Raji (cell line): ENCODE measurements around the gene NELL1.

Experiments used
- POLR2A ChIP-seq: IDR thresholded peaks from 2 replicates; pipeline ENCODE4 v1.6.1; 2011; ENCODE audit warnings: low read depth, low read length, control low read depth; ENCODE audit not compliant: insufficient read depth

NELL1 gene

DNA sequence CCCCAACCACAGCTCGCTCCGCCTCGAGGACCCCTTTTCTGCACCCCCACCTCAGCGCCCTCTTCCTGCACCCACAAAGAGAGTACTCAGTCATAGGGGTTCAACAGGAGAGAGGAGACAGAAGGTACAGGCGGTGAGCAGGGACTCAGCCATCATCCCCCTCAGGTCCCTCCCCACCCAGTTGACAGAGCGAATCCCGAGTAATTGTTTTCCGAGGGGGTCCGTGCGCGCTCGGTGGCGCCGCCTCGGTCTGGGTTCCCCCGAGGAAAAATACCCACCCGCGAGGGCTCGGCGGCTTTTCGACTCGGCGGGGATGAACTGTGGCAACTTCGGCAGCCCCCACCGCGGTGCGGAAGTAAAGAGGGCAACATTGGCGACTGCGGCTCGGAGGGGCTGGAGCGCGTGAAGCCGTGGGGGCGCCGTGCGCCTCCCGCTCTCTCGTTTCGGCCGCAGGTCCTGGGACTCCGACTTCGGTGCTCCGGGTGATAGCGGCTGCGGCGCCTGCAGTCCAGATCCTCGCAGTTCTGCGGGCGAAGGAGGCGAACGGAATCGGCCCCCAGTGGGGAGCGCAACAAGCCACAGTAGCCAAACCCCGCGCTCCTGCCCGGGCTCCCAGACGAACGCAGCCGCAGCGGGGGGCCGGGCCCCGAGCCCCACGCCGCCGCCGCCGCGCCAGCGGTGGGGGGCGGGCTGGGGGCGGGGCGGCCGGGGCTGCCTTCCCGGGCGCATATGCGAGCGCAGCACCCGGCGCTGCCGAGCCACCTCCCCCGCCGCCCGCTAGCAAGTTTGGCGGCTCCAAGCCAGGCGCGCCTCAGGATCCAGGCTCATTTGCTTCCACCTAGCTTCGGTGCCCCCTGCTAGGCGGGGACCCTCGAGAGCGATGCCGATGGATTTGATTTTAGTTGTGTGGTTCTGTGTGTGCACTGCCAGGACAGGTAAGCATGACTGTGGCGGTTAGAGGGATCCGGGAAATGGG is at the start of gene NELL1:
NELL1 (plus strand) TSS at position 743 of the 976 bp plus-strand sequence.
- TF ChIP-seq POLR2A, result no peak

DNA sequence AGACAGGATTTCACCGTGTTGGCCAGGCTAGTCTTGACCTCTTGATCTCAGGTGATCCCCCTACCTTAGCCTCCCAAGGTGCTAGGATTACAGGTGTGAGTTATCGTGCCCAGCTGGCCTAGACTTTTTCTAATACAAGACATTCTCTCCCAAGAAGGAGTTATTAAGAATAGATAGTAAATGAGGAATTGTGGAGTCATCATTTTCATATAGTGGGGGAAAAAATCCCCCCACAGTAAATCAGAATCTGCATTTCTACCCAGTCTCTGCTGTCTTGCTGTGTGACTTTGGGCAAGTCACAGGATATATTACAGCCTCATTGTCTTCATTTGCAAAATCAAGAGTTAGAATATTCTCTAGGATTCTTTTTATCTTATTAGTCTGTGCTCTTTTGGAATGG is 48.4 kb upstream of the NELL1 start:
- no peak for TF ChIP-seq POLR2A

DNA sequence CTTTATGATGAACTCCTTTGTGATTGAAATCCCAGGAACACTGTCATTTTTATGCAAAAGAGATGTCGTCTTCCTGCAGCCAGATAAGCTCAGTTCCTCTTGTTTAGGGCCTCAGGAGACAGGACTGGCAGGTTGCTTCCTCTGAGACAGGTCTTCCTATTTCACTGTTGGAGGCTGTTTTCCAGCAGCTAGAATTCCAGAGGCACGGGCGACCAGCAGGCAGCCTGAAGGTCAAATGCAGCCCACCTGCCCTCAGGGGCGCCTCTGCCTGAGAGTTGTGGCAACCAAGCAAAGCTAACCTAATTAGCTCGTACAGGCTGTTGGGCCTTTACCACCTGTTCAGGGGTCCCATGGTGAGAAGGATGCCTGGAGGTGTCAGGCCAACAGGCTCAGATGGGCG is 47.7 kb upstream of the NELL1 start:
- TF ChIP-seq POLR2A, result no peak

DNA sequence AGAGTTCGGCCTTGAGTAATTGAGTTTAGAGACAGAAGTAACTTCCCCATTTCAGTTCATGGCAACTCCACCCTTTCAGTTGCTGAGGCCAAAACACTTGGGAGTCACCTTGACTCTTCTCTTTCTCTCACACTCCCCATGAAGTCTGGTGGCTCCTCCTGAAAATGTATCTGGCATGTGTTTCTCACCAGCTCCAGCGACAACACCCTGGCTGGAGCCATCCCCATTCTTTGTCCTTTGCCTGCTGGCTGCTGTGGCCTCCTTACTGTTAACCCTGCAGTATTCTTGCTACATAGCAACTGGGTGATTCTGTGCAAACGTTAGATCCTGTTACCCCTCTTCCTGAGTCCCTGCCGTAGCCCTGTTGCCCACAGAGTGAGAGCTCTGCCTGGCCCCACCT is 46.1 kb upstream of the NELL1 start:
- TF ChIP-seq POLR2A, result no peak

DNA sequence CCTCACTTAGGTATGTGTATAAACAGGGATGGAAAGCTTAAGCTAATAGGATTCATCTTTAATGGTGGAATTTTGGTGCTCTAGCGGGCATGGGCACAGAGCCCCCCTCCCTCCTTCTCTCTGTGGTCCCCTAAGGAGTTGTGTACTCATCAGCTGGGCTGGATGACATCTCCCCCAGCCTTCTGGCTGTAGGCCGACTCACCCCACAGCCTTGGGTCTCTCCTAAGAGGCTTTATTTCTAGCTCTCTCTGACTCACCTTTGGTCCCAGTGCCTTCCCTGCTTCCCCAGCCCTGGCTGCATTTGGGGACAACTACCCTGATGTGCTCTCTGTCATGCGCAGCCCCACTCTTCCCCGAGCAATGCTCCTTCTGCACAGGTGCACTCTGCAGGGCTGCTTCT is 43.1 kb upstream of the NELL1 start:
- TF ChIP-seq POLR2A, result no peak

DNA sequence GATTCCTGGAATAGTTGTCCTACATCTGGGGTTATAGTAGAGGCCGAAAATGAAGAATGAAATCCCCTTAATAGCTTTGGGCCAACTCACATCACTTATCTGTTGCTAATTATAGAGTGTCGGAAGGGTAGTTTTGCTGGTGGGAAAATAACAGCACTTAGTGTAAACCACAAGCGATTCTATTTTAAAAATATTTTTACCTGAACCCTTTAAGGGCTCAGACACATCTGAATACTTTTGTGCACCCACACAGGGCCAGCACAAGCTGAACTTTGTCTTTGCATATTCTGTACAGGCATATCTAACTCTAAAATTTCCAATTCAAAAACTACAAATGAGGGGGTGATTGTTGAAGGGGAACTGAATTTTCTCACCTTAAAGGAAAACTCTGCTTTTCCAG is 42.4 kb upstream of the NELL1 start:
- TF ChIP-seq POLR2A, result no peak

DNA sequence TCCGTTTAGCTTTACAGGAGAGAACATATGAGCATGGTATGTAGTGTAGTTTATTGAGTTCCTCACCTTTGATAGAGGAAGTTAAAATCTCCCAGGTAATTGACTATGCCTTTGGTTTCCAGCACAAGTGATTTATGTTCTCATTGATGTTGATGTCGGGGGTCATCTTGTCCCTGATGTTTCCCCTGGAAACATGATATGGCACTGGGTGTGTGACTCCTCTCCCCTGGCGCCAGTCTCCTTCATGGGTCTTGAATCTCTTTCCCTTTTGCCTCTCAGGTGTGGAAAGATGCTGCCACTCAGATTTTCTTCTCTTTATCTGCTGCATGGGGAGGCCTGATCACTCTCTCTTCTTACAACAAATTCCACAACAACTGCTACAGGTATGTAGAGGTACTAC is 41.7 kb upstream of the NELL1 start:
- no peak for TF ChIP-seq POLR2A

DNA sequence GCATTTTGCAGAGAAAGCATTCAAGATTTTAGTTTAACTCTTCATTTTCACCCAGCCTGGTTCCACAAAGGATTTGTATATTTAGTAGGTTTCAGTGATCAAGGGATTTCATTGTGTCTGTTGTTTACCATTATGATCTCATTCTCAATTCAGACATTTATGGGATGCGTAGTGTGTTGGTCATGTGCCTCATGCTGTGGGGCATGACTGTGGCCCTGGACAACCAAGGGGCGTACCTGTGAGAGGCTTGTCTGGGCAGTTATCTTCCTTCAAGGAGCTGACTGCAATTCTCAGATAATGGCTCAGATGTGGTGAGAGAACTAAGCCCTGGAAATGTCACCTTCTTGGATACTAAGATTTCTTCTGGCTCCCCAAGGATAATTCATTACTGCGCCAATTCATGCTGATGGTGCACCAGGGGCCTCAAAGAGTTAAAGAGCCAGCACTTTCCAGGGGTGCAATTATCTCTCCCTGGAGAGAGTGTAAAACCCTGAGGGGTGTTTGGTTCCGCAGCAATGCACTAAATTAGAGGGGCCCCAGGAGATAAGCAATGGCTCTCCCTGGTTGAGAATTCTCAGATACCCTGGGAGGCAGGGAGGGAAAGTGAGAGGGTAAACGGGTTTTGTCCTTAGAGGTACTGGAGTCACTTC is 37.7 kb upstream of the NELL1 start:
- no peak for TF ChIP-seq POLR2A

DNA sequence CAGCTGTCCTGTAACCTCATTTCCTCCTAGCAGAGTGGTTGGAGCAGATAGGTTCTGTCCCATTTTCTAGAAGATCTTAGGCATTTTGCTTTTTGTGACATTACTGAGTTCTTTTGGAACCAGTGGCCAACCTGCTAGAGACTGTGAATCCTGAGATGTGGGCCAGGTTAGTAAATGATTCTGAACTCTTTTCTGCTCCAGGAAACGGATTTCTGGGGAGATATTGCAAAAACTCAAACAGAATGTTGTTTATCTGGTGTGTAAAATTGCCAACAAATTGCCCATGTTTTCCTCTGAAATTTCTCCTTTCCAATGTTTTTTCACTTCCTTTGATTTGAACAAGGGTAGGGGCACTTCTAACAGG is 37.2 kb upstream of the NELL1 start:
- TF ChIP-seq POLR2A, result no peak

DNA sequence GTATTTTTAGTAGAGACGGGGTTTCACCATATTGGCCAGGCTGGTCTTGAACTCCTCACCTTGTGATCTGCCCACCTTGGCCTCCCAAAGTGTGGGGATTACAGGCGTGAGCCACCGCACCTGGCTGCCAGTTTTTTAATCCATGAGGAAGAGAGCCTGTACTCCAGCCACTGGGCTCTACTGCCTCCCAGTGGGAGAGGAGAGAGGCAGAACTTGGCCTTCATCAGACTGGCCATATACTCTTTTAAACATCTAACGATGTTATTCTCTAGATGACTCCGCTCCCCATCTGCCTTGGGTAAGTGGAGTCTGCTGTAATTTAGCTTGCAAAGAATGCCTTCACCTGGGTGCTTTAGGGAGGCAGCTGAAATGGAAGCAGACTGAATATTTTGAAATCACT is 35.3 kb upstream of the NELL1 start:
- no peak for TF ChIP-seq POLR2A

DNA sequence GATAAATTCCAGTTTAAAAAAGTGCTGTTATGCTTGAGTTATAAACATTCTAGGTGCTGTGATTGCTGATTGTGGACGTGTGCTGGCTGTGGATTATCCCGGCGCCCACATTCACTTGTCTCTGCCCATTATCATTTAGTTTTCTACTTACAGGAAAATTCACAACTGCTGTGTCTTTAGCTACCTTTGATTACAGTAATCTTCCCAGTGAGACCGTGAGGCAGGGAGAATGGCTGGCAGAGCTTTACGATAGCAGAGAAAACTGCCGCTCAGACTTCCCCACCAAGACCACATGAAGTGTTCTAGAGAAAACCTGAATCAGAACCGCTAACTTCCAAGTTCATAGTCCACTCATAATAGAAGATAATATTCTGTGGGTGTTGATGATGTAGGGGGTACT is 34.6 kb upstream of the NELL1 start:
- TF ChIP-seq POLR2A, result no peak

DNA sequence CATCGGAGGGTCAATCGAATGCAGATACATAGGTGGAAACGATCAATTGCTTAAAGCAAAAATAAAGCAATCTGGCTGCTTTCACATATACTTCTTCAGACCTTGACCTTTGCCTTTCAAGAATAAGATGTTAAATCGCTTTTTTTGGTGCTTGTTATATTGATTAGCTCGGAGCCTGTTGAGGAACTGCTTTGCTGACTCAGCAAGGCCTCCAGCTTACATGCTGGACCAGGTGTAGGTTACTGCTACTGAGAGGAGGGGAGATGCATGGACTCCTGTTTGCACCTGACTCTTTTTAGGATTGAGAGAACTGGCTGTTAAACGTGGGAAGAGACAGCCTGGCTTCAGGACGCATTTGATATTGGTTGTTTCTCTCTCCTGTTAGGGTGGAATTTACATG is 31.3 kb upstream of the NELL1 start:
- TF ChIP-seq POLR2A, result no peak

DNA sequence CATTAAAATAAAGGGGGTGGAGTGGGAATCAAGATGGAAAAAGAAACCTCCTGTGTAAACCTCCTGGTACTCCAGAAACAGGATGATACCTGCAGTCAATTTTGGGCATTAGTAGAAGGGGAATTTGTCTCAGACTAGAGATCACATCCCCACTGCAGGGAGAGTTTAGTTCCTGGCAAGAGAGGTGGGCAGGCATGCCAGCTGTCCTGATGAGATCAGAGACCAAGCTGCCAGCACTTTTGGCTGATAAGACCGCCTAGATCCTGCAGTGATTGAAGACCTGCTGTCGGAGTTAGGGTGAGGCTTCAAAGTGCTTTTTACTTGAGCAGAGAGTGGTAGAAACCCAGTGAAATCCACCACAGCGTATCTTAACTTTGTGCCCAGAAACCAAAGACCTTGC is 29.7 kb upstream of the NELL1 start:
- TF ChIP-seq POLR2A, result no peak

DNA sequence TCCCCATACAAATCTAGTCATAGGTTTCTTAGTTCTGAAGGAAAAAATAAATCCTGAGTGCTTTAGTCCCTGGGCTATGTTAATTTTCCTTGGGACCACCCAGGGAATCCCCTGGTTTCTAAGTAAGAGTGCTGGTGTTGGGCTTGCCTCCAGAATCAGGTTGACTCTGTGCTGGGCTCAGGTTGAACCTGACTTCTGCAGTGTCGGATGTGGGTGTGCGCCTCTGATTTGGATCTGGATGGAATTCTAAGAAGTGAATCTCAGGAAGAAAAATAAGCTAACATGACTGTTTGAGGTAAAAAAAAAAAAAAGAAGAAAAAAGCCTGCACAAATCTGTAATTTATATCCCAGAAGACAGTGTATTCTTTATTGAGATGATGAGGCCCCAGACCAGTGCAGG is 29.0 kb upstream of the NELL1 start:
- no peak for TF ChIP-seq POLR2A

DNA sequence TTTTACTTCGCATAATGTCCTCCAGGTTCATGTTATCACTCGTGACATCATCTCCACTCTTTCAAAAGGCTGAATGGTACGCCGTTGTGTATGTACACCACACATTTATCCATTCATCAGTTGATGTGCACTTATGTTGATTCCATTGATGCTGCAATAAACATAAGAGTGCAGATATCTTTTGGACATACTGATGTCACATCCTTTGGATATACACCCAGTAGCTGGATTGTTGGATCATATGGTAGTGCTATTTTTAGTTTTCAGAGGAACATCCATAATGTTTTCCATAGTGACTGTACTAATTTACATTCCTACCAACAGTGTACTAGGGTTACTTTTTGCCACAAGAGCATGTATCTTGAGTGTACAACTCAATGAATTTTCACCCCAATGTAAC is 25.0 kb upstream of the NELL1 start:
- no peak for TF ChIP-seq POLR2A

DNA sequence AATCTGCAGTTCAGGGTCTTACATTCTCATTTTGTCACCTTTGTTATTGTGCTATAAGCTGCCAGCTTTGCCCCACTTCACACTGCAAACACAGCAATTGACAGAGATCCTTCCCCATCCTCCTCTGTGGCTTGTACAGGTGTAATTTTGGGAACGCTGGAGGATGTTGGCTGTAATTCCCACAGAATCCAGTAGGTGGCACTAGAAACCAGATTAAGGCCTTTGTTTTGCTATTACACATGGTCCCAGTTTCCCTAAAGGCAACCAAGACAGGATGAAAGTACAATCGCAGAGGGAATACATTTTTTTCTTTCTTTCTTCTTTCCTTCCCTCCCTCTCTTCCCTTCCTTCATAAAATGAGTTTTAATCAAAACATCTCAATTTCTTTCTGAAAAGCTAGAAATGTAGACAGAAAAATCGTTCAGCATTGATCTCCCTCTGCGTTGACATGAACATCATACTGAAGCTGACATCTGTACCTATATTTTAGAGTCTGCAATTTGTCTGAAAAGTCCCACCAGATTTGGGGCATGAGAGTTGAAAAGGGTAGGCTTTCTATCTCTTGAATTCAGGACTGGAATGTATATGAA is 21.3 kb upstream of the NELL1 start:
- no peak for TF ChIP-seq POLR2A

DNA sequence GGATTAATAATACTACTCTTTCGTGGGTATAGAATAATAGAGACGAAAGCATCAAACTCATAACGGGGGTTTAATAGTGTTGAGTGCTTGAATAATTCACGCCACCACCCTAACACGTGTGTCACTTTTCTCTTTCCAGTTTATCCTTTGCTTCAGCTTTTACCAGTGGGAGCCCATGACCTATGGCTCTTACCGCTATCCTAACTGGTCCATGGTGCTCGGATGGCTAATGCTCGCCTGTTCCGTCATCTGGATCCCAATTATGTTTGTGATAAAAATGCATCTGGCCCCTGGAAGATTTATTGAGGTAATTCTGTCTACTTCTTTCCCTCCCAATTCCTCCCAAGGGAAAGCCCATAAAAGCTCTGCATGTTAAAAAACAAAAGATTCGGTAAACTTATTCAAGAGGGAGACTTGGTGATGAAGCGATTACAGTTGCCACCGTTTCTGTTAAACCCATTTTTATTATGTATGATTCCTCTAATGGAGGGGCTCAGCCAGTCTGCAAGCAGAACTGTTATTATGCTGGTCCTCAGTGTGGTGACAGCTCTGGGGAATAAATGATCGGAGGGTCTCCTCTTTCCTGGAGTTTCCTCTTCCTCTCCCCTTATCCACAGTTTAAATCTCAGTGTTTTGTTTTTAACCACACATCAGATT is 17.1 kb upstream of the NELL1 start:
- TF ChIP-seq POLR2A, result no peak
